HepG2 (cell line): Measurements from ENCODE around the gene NCS1. TPM values are rescaled to one million over a fixed set of nuclear protein-coding genes. Genes with fewer than 3 reads are reported as not detected.

ENCODE experiments used
- ATAC-seq: fragments of 200-7000 bp; cut with Tn5 transposase; 3 replicates; pipeline ENCODE4 v1.9.1; 2020; ENCODE audit warnings: mild to moderate bottlenecking, moderate library complexity
- BruUV-seq: library from RNA; stranded (reverse); fragments of 400-500 nt; replicated peaks from 2 replicates; lab custom pipeline; 2021; lab: Mats Ljungman, UMichigan
- CTCF ChIA-PET: fragments of 300-600 bp; formaldehyde crosslinking; extraction: SDS; loops from one replicate; lab custom pipeline; 2021; ENCODE audit warnings: low total read pairs, inconsistent platforms, low intra/inter-chr PET ratio; lab: Yijun Ruan, JAX
- POLR2A ChIA-PET: fragments of 350-600 bp; sonication (Branson Sonifier 250); formaldehyde crosslinking; loops from one replicate; lab custom pipeline; 2020; ENCODE audit warnings: antibody characterized with exemption, inconsistent platforms; lab: Yijun Ruan, JAX
- DNase-seq: peaks from one replicate; pipeline ENCODE4 v3.0.0-alpha.2; 2015; ENCODE audit warnings: low spot score
- FAIRE-seq: peaks from 3 replicates; lab custom pipeline; 2011; peaks lifted over from hg19 to GRCh38; lab: Jason Lieb, UNC
- H2AFZ ChIP-seq: one replicate; pipeline ENCODE4 v1.6.1; 2011; ENCODE audit warnings: low read length, inconsistent platforms
- H3K27ac ChIP-seq: fragments of 300-600 bp; 3 replicates; pipeline ENCODE4 v1.8.0; 2011; ENCODE audit warnings: mixed run types, mild to moderate bottlenecking, mixed read lengths, low read length, inconsistent platforms; ENCODE audit not compliant: insufficient read depth; ENCODE audit errors: extremely low read length
- H3K27me3 ChIP-seq, 2 experiments: fragments of 200-600 bp in 1 of 2; 2 replicates in 1 of 2; 3 replicates in 1 of 2; pipeline versions ENCODE4 v1.6.0 to v1.8.0; 2011; ENCODE audit warnings: low read length in 2 of 2, mild to moderate bottlenecking in 2 of 2, moderate library complexity in 2 of 2, inconsistent platforms in 1 of 2; ENCODE audit not compliant: insufficient read depth in 2 of 2, control insufficient read depth in 1 of 2
- H3K36me3 ChIP-seq, 2 experiments: fragments of 200-600 bp in 1 of 2; replicated peaks in 1 of 2; 2 replicates in 1 of 2; 3 replicates in 1 of 2; pipeline versions ENCODE4 v1.5.1 to v1.8.0; 2011; ENCODE audit warnings: low read length in 2 of 2, inconsistent platforms in 1 of 2; ENCODE audit not compliant: insufficient read depth in 2 of 2, control insufficient read depth in 1 of 2
- H3K4me1 ChIP-seq: 2 replicates; pipeline ENCODE4 v1.5.1; 2012; ENCODE audit warnings: low read length, inconsistent platforms; ENCODE audit not compliant: insufficient read depth
- H3K4me2 ChIP-seq: 2 replicates; pipeline ENCODE4 v1.6.0; 2011; ENCODE audit warnings: low read depth, low read length, inconsistent platforms
- H3K4me3 ChIP-seq, 3 experiments: fragments of 200-600 bp in 1 of 3; sonication (generic), shearing (Covaris generic) in 1 of 3; replicated peaks in 1 of 3; 2 replicates each; pipeline ENCODE4 v1.5.1; 2011 to 2016; ENCODE audit warnings: low read length in 3 of 3, inconsistent platforms in 2 of 3, low read depth in 2 of 3, mild to moderate bottlenecking in 2 of 3, control low read depth in 1 of 3, mixed read lengths in 1 of 3; ENCODE audit not compliant: insufficient read depth in 1 of 3
- H3K79me2 ChIP-seq: one replicate; pipeline ENCODE4 v1.6.1; 2011; ENCODE audit warnings: low read length, inconsistent platforms; ENCODE audit not compliant: insufficient read depth
- H3K9ac ChIP-seq: 2 replicates; pipeline ENCODE4 v1.6.0; 2011; ENCODE audit warnings: mild to moderate bottlenecking, low read depth, low read length, inconsistent platforms; ENCODE audit not compliant: insufficient read depth
- H3K9me3 ChIP-seq: 2 replicates; pipeline ENCODE4 v1.5.1; 2012; ENCODE audit warnings: mild to moderate bottlenecking, low read length
- H4K20me1 ChIP-seq: 2 replicates; pipeline ENCODE4 v1.6.0; 2011; ENCODE audit warnings: inconsistent platforms, mild to moderate bottlenecking, low read length, moderate library complexity; ENCODE audit not compliant: insufficient read depth
- AGO1 ChIP-seq: fragments of 200-400 bp; formaldehyde crosslinking; IDR thresholded peaks from 2 replicates; pipeline ENCODE4 v1.6.1; 2017; ENCODE audit warnings: mild to moderate bottlenecking, low read depth, low read length, moderate library complexity; ENCODE audit not compliant: poor library complexity, severe bottlenecking
- CHD2 ChIP-seq: IDR thresholded peaks from 2 replicates; pipeline ENCODE4 v1.6.1; 2011; ENCODE audit warnings: low read depth, low read length, improper control_type of control experiment
- CHD4 ChIP-seq: fragments of 200-600 bp; sonication (generic); IDR thresholded peaks from 2 replicates; pipeline ENCODE4 v1.7.0; 2017; ENCODE audit warnings: mild to moderate bottlenecking, low read length, borderline replicate concordance
- HCFC1 ChIP-seq: fragments of 150-350 bp; IDR thresholded peaks from 2 replicates; pipeline ENCODE4 v1.6.1; 2014; ENCODE audit warnings: low read depth, low read length
- HNRNPK ChIP-seq: fragments of 200-400 bp; formaldehyde crosslinking; IDR thresholded peaks from 2 replicates; pipeline ENCODE4 v1.6.1; 2018; ENCODE audit warnings: low read length, low read depth, moderate library complexity, mild to moderate bottlenecking; ENCODE audit not compliant: poor library complexity, severe bottlenecking
- KLF13 ChIP-seq: sonication (generic); formaldehyde crosslinking; IDR thresholded peaks from 2 replicates; pipeline ENCODE4 v1.4.0; 2020; ENCODE audit warnings: mild to moderate bottlenecking, missing genetic modification reagents
- MTA1 ChIP-seq: sonication (generic); formaldehyde crosslinking; IDR thresholded peaks from 2 replicates; pipeline ENCODE4 v1.4.0; 2020; ENCODE audit warnings: missing genetic modification reagents, mild to moderate bottlenecking, borderline replicate concordance
- RARA ChIP-seq: IDR thresholded peaks from 2 replicates; pipeline ENCODE4 v1.6.1; 2016; ENCODE audit warnings: missing genetic modification reagents, missing compliant biosample characterization
- SATB2 ChIP-seq: sonication (generic); formaldehyde crosslinking; IDR thresholded peaks from 2 replicates; pipeline ENCODE4 v1.5.0; 2020; ENCODE audit warnings: missing genetic modification reagents
- SIX1 ChIP-seq: sonication (generic); formaldehyde crosslinking; IDR thresholded peaks from 2 replicates; pipeline ENCODE4 v1.4.0; 2020; ENCODE audit warnings: missing genetic modification reagents, borderline replicate concordance
- TARDBP ChIP-seq: sonication (generic); formaldehyde crosslinking; IDR thresholded peaks from 2 replicates; pipeline ENCODE4 v1.8.0; 2022; ENCODE audit warnings: mild to moderate bottlenecking, missing genetic modification reagents
- YEATS4 ChIP-seq: sonication (generic); formaldehyde crosslinking; IDR thresholded peaks from 2 replicates; pipeline ENCODE4 v1.4.0; 2020; ENCODE audit warnings: missing genetic modification reagents, borderline replicate concordance
- ZBTB8A ChIP-seq: sonication (generic); formaldehyde crosslinking; IDR thresholded peaks from 2 replicates; pipeline ENCODE4 v1.4.0; 2020; ENCODE audit warnings: mild to moderate bottlenecking, low read depth, missing genetic modification reagents, borderline replicate concordance
- ZFY ChIP-seq: sonication (generic); formaldehyde crosslinking; IDR thresholded peaks from 2 replicates; pipeline ENCODE4 v1.4.0; 2020; ENCODE audit warnings: missing genetic modification reagents
- ZNF232 ChIP-seq: sonication (generic); formaldehyde crosslinking; IDR thresholded peaks from 2 replicates; pipeline ENCODE4 v1.4.0; 2020; ENCODE audit warnings: missing genetic modification reagents, borderline replicate concordance
- ZNF431 ChIP-seq: sonication (generic); formaldehyde crosslinking; IDR thresholded peaks from 2 replicates; pipeline ENCODE4 v1.9.0; 2022; ENCODE audit warnings: missing genetic modification reagents, low read depth, mild to moderate bottlenecking, borderline replicate concordance
- WGBS: methylation state at CpG from one replicate; pipeline ENCODE4 v1.1.6; 2017; ENCODE audit warnings: low lambda C conversion rate; 5-methylcytosine and 5-hydroxymethylcytosine counted together
- in situ Hi-C: cut with HindIII; loops from 2 replicates; pipeline ENCODE4 v1.10.0; 2017; ENCODE audit warnings: low pct_unique_long_range_greater_than_20kb; ENCODE audit not compliant: extremely low pct_ligation_motif_present
- intact Hi-C: fragments of 100-400 bp; cut with micrococcal nuclease; formaldehyde crosslinking; loops from one replicate; pipeline ENCODE4 v1.10.0; 2022; ENCODE audit not compliant: unreplicated experiment
- polyA plus RNA-seq, 8 experiments: library from polyadenylated mRNA; depleted of rRNA in 3 of 8; stranded (reverse) in 7 of 8; unstranded in 1 of 8; fragments of >200 nt; fragmentation: Illumina TruSeq in 4 of 8; extraction: Trizol in 4 of 8; gene quantifications; 2 replicates each; pipeline versions ENCODE4 v1.2.1 to v1.2.3, GENCODE V29; 2011 to 2016; ENCODE audit warnings: low read depth in 4 of 8, missing spikeins in 1 of 8, mixed read lengths in 1 of 8; ENCODE audit not compliant: insufficient read depth in 1 of 8
- total RNA-seq, 5 experiments: library from RNA; depleted of rRNA; stranded (reverse); fragments of >200 nt; fragmentation: Illumina TruSeq; extraction: Trizol; gene quantifications; 2 replicates each; pipeline ENCODE4 v1.2.3, GENCODE V29; 2016; ENCODE audit warnings: low read depth in 1 of 5
- TF ChIP-seq, protein P1 (sequence below): sonication (generic); formaldehyde crosslinking; IDR thresholded peaks from 2 replicates; pipeline ENCODE4 v1.9.0; 2021; ENCODE audit warnings: missing genetic modification reagents, mild to moderate bottlenecking, borderline replicate concordance
- TF ChIP-seq, protein P2 (sequence below): sonication (generic); formaldehyde crosslinking; IDR thresholded peaks from 2 replicates; pipeline ENCODE4 v1.8.1; 2023; ENCODE audit warnings: missing genetic modification reagents, mild to moderate bottlenecking, borderline replicate concordance
- TF ChIP-seq, protein P3 (sequence below): sonication (generic); formaldehyde crosslinking; IDR thresholded peaks from 2 replicates; pipeline ENCODE4 v1.9.0; 2021; ENCODE audit warnings: missing genetic modification reagents, mild to moderate bottlenecking, borderline replicate concordance
- TF ChIP-seq, protein P4 (sequence below): sonication (generic); formaldehyde crosslinking; IDR thresholded peaks from 2 replicates; pipeline ENCODE4 v1.4.0; 2020; ENCODE audit warnings: mild to moderate bottlenecking, missing genetic modification reagents

Gene NCS1
- total and polyA plus RNA-seq, 2 of the 13 experiments (the other 11 are each of a cell fraction or from before 2014, with no cell fraction given): 4.7 to 6.1 TPM

DNA sequence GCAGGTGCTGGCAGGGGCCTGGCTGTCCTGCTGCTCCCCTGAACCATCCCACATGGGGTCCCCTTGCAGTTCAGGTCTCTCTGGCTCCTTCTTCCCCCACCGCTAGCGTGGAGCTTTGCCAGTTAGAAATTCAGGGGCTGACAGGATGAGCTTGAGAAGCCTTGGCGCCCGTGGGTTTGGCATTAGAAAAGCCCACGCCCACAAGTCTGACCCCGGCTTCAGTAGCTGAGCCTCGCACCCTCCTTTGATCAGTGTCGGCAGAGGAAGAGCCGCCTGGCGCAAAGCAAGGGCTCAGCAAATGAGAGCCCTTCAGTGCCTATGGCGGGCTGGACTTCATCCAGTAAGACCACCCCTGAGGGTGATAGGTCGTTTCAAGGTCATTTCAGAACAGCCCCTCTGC, 30.1 kb upstream of the NCS1 start:
- H4K20me1 ChIP-seq: no peaks in the 10 kb centered on the region
- no peak overlapping the region for H3K9ac ChIP-seq
- intact Hi-C loops (no loop called here), in situ Hi-C loops (no loop called here)
- DNase-seq (no peak), ATAC-seq (no peak), FAIRE-seq (no peak)
- no peak overlapping the region for H2AFZ ChIP-seq
- no peak overlapping the region for H3K27ac ChIP-seq
- no TSS peak for BruUV-seq
- H3K4me2 ChIP-seq: no peak overlapping the region
- CTCF ChIA-PET: no interaction called here
- no peaks in the 10 kb centered on the region for H3K9me3 ChIP-seq
- TF ChIP-seq KLF13 (CRISPR knock-in tag): no peak
- TF ChIP-seq, protein P1, sequence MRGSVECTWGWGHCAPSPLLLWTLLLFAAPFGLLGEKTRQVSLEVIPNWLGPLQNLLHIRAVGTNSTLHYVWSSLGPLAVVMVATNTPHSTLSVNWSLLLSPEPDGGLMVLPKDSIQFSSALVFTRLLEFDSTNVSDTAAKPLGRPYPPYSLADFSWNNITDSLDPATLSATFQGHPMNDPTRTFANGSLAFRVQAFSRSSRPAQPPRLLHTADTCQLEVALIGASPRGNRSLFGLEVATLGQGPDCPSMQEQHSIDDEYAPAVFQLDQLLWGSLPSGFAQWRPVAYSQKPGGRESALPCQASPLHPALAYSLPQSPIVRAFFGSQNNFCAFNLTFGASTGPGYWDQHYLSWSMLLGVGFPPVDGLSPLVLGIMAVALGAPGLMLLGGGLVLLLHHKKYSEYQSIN (CRISPR knock-in tag): no peak
- TF ChIP-seq, protein P2, sequence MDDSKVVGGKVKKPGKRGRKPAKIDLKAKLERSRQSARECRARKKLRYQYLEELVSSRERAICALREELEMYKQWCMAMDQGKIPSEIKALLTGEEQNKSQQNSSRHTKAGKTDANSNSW (CRISPR knock-in tag): no peak
- no peak for TF ChIP-seq TARDBP
- no peak for TF ChIP-seq HCFC1
- TF ChIP-seq ZNF232 (CRISPR knock-in tag): no peak
- TF ChIP-seq AGO1: no peak
- no peak for TF ChIP-seq CHD4
- TF ChIP-seq CHD2: no peak
- TF ChIP-seq, protein P3, sequence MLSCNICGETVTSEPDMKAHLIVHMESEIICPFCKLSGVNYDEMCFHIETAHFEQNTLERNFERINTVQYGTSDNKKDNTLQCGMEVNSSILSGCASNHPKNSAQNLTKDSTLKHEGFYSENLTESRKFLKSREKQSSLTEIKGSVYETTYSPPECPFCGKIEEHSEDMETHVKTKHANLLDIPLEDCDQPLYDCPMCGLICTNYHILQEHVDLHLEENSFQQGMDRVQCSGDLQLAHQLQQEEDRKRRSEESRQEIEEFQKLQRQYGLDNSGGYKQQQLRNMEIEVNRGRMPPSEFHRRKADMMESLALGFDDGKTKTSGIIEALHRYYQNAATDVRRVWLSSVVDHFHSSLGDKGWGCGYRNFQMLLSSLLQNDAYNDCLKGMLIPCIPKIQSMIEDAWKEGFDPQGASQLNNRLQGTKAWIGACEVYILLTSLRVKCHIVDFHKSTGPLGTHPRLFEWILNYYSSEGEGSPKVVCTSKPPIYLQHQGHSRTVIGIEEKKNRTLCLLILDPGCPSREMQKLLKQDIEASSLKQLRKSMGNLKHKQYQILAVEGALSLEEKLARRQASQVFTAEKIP: no peak
- TF ChIP-seq RARA (CRISPR knock-in tag): no peak
- no peak for TF ChIP-seq SATB2 (CRISPR knock-in tag)
- no peak for TF ChIP-seq ZBTB8A
- TF ChIP-seq HNRNPK: no peak
- TF ChIP-seq ZFY (CRISPR knock-in tag): no peak
- no peak for TF ChIP-seq ZNF431 (CRISPR knock-in tag)
- no peak for TF ChIP-seq YEATS4 (CRISPR knock-in tag)
- TF ChIP-seq MTA1 (CRISPR knock-in tag): no peak
- TF ChIP-seq, protein P4, sequence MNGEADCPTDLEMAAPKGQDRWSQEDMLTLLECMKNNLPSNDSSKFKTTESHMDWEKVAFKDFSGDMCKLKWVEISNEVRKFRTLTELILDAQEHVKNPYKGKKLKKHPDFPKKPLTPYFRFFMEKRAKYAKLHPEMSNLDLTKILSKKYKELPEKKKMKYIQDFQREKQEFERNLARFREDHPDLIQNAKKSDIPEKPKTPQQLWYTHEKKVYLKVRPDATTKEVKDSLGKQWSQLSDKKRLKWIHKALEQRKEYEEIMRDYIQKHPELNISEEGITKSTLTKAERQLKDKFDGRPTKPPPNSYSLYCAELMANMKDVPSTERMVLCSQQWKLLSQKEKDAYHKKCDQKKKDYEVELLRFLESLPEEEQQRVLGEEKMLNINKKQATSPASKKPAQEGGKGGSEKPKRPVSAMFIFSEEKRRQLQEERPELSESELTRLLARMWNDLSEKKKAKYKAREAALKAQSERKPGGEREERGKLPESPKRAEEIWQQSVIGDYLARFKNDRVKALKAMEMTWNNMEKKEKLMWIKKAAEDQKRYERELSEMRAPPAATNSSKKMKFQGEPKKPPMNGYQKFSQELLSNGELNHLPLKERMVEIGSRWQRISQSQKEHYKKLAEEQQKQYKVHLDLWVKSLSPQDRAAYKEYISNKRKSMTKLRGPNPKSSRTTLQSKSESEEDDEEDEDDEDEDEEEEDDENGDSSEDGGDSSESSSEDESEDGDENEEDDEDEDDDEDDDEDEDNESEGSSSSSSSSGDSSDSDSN (CRISPR knock-in tag): no peak
- TF ChIP-seq SIX1 (CRISPR knock-in tag): no peak
- H3K4me1 ChIP-seq: peaks cover 10% of the 10 kb centered on the region; the same call in 1 of the 2 replicates
- POLR2A ChIA-PET: no interaction called here
- 0 out of 5 replicates have a peak, but pooled peaks cover 0 to 6% of the 10 kb centered on the region in 2 experiments for H3K27me3 ChIP-seq
- H3K4me3 ChIP-seq: no peak overlapping the region
- H3K79me2 ChIP-seq: no peaks in the 10 kb centered on the region
- H3K36me3 ChIP-seq: peaks cover 0 to under 1% of the 10 kb centered on the region in 2 experiments; a peak in 1 of 5 replicates
- 60% methylated on average over 7 of the region's 12 CpGs for WGBS
